ENCODE data around the gene TF.

The TF gene

DNA sequence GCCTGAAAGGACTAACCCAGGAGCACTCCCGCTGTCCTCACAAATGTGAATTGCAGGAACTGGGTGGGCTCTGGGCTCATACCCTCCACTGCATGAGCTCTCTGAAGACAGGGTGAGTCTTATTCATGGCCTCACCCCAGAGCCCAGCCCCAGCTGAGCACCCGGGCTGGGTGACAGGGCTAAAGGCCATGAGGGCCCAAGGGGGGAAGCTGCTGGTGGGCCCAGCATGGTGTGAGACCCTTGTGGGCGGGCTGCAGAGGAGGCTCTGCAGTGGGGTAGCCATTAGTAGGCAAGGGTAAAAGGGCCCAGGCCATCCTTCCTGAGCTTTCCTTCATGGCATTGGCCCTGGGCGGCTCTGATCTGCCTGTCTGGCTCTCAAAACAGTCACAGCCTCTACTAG is 89.8 kb downstream of the TF start:
- TF ChIP-seq, protein P1, sequence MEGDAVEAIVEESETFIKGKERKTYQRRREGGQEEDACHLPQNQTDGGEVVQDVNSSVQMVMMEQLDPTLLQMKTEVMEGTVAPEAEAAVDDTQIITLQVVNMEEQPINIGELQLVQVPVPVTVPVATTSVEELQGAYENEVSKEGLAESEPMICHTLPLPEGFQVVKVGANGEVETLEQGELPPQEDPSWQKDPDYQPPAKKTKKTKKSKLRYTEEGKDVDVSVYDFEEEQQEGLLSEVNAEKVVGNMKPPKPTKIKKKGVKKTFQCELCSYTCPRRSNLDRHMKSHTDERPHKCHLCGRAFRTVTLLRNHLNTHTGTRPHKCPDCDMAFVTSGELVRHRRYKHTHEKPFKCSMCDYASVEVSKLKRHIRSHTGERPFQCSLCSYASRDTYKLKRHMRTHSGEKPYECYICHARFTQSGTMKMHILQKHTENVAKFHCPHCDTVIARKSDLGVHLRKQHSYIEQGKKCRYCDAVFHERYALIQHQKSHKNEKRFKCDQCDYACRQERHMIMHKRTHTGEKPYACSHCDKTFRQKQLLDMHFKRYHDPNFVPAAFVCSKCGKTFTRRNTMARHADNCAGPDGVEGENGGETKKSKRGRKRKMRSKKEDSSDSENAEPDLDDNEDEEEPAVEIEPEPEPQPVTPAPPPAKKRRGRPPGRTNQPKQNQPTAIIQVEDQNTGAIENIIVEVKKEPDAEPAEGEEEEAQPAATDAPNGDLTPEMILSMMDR (conservative IDR thresholded peaks at IDR 0.05): no peak
- no peak overlapping the region for H3K27ac ChIP-seq

DNA sequence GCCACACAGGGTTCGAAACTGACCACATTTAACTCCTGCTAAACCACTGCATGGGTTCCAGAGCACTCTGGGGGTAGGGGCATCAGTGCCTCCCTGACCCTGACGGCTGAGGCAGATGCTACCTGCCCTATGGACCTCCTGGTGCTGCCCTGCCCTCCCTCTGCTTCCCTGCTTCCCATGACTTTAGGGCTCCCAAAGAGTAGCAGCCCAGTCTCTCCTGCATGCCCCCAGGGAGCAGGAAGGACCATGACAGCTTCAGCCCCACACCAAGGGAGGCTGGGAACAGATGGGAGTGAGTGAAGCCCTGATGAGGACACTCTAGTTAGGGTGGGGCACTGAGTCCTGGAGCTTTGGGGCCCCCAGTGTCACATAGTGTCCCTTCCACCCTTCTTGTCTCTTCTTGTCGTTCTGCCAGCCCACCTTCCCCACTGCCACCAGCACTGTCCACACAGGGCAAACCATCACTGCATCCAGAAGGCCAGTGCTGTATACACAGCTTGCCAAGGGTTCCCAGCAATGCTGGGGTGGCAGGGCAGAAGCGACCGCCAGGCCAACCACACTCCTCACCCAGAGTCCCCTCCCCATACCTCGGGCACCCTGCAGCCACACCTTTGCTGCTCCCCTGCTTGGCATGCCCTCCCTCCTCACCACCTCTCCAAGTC is 90.4 kb downstream of the TF start:
- no peak overlapping the region for H3K27ac ChIP-seq
- TF ChIP-seq, protein P1 (conservative IDR thresholded peaks at IDR 0.05): no peak

- H3K27ac ChIP-seq: no peak overlapping the region
- TF ChIP-seq, protein P1 (conservative IDR thresholded peaks at IDR 0.05): no peak
Measured at GRCh38 chr3:133837487-133838295, 91.5 kb downstream of the TF start.

DNA sequence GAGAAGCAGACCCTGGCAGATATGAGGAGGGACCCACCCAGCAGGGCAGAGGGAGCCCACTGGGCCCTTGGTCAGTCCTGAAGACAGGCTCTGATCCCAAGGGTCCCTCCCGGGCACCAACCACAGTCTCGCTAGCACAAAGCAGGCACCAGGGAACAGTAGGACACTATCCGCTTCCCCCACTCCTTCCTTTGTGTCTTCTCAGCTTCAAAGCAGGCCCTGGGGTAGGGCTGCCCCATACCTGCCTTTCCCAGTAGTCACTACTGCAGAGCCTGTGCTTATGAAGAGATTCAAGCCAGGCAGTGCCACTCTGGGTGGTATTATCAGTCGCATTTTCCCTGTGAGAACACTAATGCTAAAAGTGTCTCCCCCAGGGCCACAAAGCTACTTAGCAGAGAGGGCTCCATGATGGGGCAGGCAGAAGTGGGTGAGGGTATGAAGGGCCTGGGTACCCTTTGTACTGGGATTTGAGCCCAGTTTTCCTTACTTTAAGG is 92.2 kb downstream of the TF start:
- TF ChIP-seq, protein P1 (conservative IDR thresholded peaks at IDR 0.05): no peak
- H3K27ac ChIP-seq: no peak overlapping the region

- TF ChIP-seq, protein P1 (conservative IDR thresholded peaks at IDR 0.05): no peak
- no peak overlapping the region for H3K27ac ChIP-seq
Measured at GRCh38 chr3:133838916-133839800, 93.0 kb downstream of the TF start.

DNA sequence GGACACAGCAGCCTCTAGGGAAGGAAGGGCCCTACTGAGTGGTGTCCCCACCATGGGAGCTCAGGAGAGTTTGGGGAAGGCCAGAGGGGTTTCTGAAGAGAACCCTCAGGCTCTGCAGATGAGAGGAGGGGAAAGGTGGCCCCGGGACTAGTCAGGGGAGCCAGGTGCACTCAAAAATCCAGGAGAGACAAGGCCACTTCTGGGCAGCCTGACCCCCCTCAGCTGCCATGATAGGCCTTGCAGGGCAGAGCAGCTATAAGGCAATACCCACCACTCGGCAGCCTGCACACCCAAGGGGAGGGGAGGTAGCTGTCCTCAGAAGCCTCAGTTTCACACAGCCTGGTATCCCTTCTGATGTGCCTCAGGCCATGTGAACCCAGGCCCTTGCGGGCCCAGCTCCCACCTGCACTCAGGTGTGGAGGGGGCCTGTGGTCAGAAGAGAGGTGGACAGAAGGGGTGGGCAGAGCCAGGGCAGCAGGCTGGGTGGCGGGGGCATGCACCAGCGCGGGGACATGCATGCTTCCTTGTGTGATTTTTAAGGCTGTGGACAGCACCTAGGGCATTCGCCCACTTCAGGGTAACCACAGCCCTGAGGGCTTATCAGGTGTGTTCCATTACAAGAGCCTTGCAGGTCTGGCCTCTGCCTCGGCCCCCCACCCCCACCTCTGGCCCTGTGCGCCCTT is 94.0 kb downstream of the TF start:
- no peak overlapping the region for H3K27ac ChIP-seq
- TF ChIP-seq, protein P1 (conservative IDR thresholded peaks at IDR 0.05): no peak

Data from VCaP (cell line).